Measurements from ENCODE around the gene DNAH2. TPM values are rescaled to one million over a fixed set of nuclear protein-coding genes. Genes with fewer than 3 reads are reported as not detected.
A peak's percentile ranks its signal among the peaks of the same experiment; 100 is the strongest.

The DNAH2 gene
- total RNA-seq, 1 experiment from 2014 or later = 0.15 TPM

GRCh38 chr17:7703584-7704479 lies 13.7 kb upstream of the DNAH2 start:
- Mint-ChIP-seq H3K9me3 (no peaks in the 10 kb centered on the region), H3K4me1 (peaks cover 31 to 33% of the 10 kb centered on the region in 2 experiments), H3K27ac (peak overlapping the region; percentile 80 to 97 (median 88); a peak in 6 of 7 replicates), H3K27me3 (ENCODE audit: low read depth) (peaks cover 28% of the 10 kb centered on the region), H3K36me3 (ENCODE audit: insufficient read depth in 1 of 3, low read depth in 3 of 3) (peaks cover 5 to 16% (median 16%) of the 10 kb centered on the region in 3 experiments; a peak in 6 of 7 replicates), H3K4me3 (peak overlapping the region; percentile 75 to 87)
- Histone ChIP-seq H3K27me3 (ENCODE audit: insufficient read depth, low read length) (no peaks in the 10 kb centered on the region; the same call in 1 of the 2 replicates), H2BK12ac (ENCODE audit: insufficient read length, low read depth, low read length) (no peak overlapping the region), H3K18ac (ENCODE audit: insufficient read length, low read depth, low read length) (peak overlapping the region; percentile 97), H3K23ac (ENCODE audit: insufficient read length, low read depth, low read length) (no peak overlapping the region), H3K27ac (ENCODE audit: insufficient read length, low read depth, low read length) (no peak overlapping the region), H2BK5ac (ENCODE audit: insufficient read length, low read length) (no peak overlapping the region), H3K14ac (ENCODE audit: insufficient read depth, low read length) (peak overlapping the region; percentile 66; the same call in 1 of the 2 replicates), H2BK15ac (ENCODE audit: low read depth, low read length) (no peak overlapping the region), H4K8ac (replicated peaks; ENCODE audit: insufficient read length, low read depth, low read length) (no peak overlapping the region), H3K4me1 (ENCODE audit: insufficient read depth, low read length) (no peaks in the 10 kb centered on the region; the same call in 1 of the 2 replicates), H3K9me3 (ENCODE audit: control insufficient read depth, low read depth, low read length) (no peaks in the 10 kb centered on the region), H3K4me2 (ENCODE audit: insufficient read depth, insufficient read length, low read length) (peak overlapping the region; percentile 93), H2AFZ (ENCODE audit: low read length) (no peak overlapping the region), H3K23me2 (ENCODE audit: insufficient read length, low read depth, low read length, poor library complexity, severe bottlenecking) (peaks cover 18% of the 10 kb centered on the region), H4K20me1 (ENCODE audit: control insufficient read depth, insufficient read depth, insufficient read length) (no peaks in the 10 kb centered on the region), H3K9ac (ENCODE audit: extremely low read depth, insufficient read length, low read length) (no peak overlapping the region), H3K56ac (ENCODE audit: insufficient read length, low read depth, low read length) (no peak overlapping the region), H4K91ac (ENCODE audit: insufficient read length, low read depth, low read length) (no peak overlapping the region), H3K79me1 (ENCODE audit: insufficient read depth, low read depth, low read length, poor library complexity, severe bottlenecking) (no peaks in the 10 kb centered on the region), H2BK20ac (ENCODE audit: low read depth, low read length, poor library complexity, severe bottlenecking) (no peak overlapping the region), H3T11ph (ENCODE audit: low read length) (no peak overlapping the region), H3K79me2 (ENCODE audit: insufficient read depth, low read length) (no peaks in the 10 kb centered on the region), H4K5ac (ENCODE audit: insufficient read length, low read depth, low read length) (no peak overlapping the region), H2AK5ac (ENCODE audit: insufficient read length, low read length) (no peak overlapping the region), H2BK120ac (ENCODE audit: low read depth, low read length, poor library complexity, severe bottlenecking) (no peak overlapping the region), H3K4ac (ENCODE audit: low read depth, low read length) (no peak overlapping the region; the same call in 1 of the 2 replicates)
- TF ChIP-seq CTCF (conservative IDR thresholded peaks at IDR 0.05) = no peak
- WGBS (ENCODE audit: extremely low coverage, insufficient read length, low lambda C conversion rate) = no CpG with 5 or more reads among the region's 24 CpGs
- DNase-seq = peak; percentile 95
